ENCODE measurements around the gene N4BP2L2.

N4BP2L2 gene

DNA sequence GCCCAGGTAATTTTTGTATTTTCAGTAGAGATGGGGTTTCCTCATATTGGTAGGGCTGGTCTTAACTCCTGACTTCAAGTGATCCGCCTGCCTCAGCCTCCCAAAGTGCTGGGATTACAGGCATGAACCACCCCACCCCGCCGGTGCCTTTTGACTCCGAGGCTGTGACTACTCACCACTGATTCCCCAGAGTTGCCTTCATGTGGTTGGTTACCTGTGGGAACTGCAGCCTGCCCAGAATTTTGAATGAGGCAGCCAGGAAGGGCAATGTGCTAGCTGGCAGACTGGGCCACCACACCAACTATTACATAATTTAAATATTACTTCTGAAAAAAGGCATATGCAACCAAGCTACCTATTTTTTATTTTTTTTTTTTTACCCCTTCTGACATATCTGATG lies 42.8 kb downstream of the N4BP2L2 start:
- Histone ChIP-seq H3K4me1 (ENCODE audit: control insufficient read depth in 1 of 2, insufficient read depth in 1 of 2, low read depth in 1 of 2, low read length in 1 of 2) (no peaks in the 10 kb centered on the region), H3K4me3 (ENCODE audit: low read depth in 1 of 2, low read length in 1 of 2) (no peak overlapping the region), H3K9me3 (no peaks in the 10 kb centered on the region), H3K27ac (no peak overlapping the region), H3K36me3 (peaks cover 8% of the 10 kb centered on the region), H3K27me3 (no peaks in the 10 kb centered on the region)
- TF ChIP-seq, protein P1, sequence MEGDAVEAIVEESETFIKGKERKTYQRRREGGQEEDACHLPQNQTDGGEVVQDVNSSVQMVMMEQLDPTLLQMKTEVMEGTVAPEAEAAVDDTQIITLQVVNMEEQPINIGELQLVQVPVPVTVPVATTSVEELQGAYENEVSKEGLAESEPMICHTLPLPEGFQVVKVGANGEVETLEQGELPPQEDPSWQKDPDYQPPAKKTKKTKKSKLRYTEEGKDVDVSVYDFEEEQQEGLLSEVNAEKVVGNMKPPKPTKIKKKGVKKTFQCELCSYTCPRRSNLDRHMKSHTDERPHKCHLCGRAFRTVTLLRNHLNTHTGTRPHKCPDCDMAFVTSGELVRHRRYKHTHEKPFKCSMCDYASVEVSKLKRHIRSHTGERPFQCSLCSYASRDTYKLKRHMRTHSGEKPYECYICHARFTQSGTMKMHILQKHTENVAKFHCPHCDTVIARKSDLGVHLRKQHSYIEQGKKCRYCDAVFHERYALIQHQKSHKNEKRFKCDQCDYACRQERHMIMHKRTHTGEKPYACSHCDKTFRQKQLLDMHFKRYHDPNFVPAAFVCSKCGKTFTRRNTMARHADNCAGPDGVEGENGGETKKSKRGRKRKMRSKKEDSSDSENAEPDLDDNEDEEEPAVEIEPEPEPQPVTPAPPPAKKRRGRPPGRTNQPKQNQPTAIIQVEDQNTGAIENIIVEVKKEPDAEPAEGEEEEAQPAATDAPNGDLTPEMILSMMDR (IDR thresholded peaks at IDR 0.05) = no peak

DNA sequence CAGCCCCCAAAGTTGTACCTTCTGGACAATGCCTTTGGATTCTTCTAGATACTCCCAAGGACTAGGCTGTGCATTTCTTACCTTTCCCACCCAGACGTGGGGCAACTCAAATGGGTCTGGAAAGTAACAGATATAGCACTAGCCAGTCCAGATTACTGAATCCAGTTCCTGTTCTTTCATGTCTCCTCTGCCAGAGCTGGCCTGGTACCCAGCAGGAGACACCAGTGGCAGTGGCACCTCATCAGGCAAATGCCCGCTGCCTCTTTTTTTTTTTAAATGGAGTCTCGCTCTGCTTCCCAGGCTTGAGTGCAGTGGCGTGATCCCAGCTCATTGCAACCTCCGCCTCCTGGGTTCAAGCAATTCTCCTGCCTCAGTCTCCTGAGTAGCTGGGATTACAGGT lies 43.2 kb downstream of the N4BP2L2 start:
- Histone ChIP-seq H3K27ac (no peak overlapping the region), H3K4me1 (ENCODE audit: control insufficient read depth in 1 of 2, insufficient read depth in 1 of 2, low read depth in 1 of 2, low read length in 1 of 2) (no peaks in the 10 kb centered on the region), H3K9me3 (no peaks in the 10 kb centered on the region), H3K27me3 (no peaks in the 10 kb centered on the region), H3K36me3 (peaks cover 8% of the 10 kb centered on the region), H3K4me3 (ENCODE audit: low read depth in 1 of 2, low read length in 1 of 2) (no peak overlapping the region)
- TF ChIP-seq, protein P1 (IDR thresholded peaks at IDR 0.05) = no peak

DNA sequence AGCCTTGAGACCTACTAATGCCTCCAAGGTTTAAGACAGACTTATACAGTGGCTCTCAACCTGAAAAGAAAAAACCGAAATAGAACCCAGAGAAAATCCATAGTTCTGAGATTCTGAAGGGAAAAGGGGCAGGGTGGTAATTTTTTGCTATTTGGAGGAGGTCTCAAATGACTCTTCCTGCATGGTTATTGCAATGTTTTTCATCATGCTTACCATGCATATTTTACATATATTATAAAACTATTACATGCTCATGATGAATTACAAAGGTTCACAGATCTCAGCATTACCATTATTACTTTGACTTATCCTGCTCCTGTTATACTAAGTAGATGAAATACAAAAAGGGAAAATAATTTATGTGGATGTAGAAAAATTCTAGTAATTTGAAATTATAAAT lies 47.6 kb downstream of the N4BP2L2 start:
- Histone ChIP-seq H3K36me3 (peaks cover 5% of the 10 kb centered on the region), H3K27me3 (no peaks in the 10 kb centered on the region), H3K9me3 (no peaks in the 10 kb centered on the region), H3K4me3 (ENCODE audit: low read depth in 1 of 2, low read length in 1 of 2) (no peak overlapping the region), H3K4me1 (ENCODE audit: control insufficient read depth in 1 of 2, insufficient read depth in 1 of 2, low read depth in 1 of 2, low read length in 1 of 2) (no peaks in the 10 kb centered on the region), H3K27ac (no peak overlapping the region)
- TF ChIP-seq, protein P1 (IDR thresholded peaks at IDR 0.05) = no peak

DNA sequence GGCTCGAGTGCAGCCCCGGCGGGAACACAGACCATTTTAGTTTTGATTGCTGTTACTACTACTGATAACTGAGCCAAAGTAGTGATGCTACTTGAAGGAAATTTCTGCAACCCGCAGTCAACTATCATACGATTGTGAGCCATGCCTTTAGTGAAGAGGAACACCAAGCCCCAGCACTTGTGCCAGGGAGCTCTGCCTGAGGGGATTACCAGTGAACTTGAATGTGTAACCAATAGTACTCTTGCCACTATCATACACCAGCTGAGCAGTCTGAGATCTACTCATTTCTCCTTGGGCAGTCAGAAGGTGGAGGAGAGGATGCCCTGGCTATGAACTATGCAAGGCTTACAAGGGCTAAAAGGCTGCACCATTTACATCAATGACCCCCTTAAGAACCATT lies 61.7 kb downstream of the N4BP2L2 start:
- Histone ChIP-seq H3K4me1 (ENCODE audit: control insufficient read depth in 1 of 2, insufficient read depth in 1 of 2, low read depth in 1 of 2, low read length in 1 of 2) (no peaks in the 10 kb centered on the region), H3K27me3 (no peaks in the 10 kb centered on the region), H3K9me3 (no peaks in the 10 kb centered on the region), H3K36me3 (peaks cover 17% of the 10 kb centered on the region), H3K4me3 (ENCODE audit: low read depth in 1 of 2, low read length in 1 of 2) (no peak overlapping the region), H3K27ac (no peak overlapping the region)
- TF ChIP-seq, protein P1 (IDR thresholded peaks at IDR 0.05) = no peak

DNA sequence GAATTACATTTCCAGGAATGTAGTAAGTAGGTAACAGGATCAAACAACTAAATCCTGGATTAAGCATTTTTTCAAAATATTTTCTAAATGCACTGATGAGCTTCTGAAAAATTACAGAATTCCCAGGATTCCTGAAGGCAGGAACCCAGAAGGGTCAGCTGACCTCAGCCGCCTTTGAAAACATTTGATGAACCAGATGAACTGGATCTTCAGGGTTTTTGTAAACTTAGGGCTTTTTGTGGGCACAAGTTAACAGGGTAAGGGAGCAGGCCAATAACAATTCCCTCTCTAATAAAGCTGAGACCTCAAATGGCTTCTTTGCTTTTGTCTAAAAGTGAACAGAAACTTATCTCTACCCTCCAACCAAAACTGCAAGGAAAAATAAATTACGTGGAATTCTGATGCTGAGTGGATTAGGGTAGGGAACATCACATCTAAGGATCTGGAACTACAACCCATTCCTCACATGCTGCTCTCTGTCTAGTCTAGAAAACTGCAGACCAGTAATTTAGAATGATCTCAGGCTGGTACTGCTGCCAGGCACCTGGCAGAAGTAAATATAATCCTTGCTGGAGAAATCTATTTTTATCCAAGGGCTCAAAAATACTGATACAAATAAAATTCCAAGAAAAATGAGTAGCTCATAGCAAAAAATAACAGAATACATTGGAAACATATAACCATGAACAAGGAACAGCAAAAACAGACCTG lies 62.4 kb downstream of the N4BP2L2 start:
- no peaks in the 10 kb centered on the region for H3K4me1 ChIP-seq (ENCODE audit: control insufficient read depth in 1 of 2, insufficient read depth in 1 of 2, low read depth in 1 of 2, low read length in 1 of 2)
- H3K27ac ChIP-seq = no peak overlapping the region
- no peaks in the 10 kb centered on the region for H3K27me3 ChIP-seq
- peaks cover 23% of the 10 kb centered on the region for H3K36me3 ChIP-seq
- H3K4me3 ChIP-seq (ENCODE audit: low read depth in 1 of 2, low read length in 1 of 2) = no peak overlapping the region
- TF ChIP-seq, protein P1 (IDR thresholded peaks at IDR 0.05) = no peak
- H3K9me3 ChIP-seq = no peaks in the 10 kb centered on the region

All from neutrophil (primary cell).